Prostate gland (tissue), 2 donors: ENCODE measurements around the gene CRISPLD2.
"Not testable (repeated sequence)": the region's sequence is repeated elsewhere in the genome, so short reads cannot be mapped to it uniquely, and the experiment has no call there.

Source experiments
- POLR2A ChIP-seq: fragments of 450-650 bp; IDR thresholded peaks from one replicate; pipeline ENCODE4 v1.6.1; 2016; ENCODE audit warnings: antibody characterized with exemption, mild to moderate bottlenecking
- POLR2AphosphoS5 ChIP-seq: sonication (generic); formaldehyde crosslinking; IDR thresholded peaks from one replicate; pipeline ENCODE4 v1.6.1; 2017; ENCODE audit warnings: antibody characterized with exemption
- TF ChIP-seq, protein P1 (sequence below), 4 experiments: fragments of 200-600 bp in 2 of 4; fragments of 450-650 bp in 2 of 4; sonication (generic) in 2 of 4; IDR thresholded peaks; 1 replicate in 3 of 4; 2 replicates in 1 of 4; pipeline ENCODE4 v1.5.1; 2016 to 2019; ENCODE audit warnings: antibody characterized with exemption in 4 of 4, mild to moderate bottlenecking in 2 of 4, moderate library complexity in 2 of 4

DNA sequence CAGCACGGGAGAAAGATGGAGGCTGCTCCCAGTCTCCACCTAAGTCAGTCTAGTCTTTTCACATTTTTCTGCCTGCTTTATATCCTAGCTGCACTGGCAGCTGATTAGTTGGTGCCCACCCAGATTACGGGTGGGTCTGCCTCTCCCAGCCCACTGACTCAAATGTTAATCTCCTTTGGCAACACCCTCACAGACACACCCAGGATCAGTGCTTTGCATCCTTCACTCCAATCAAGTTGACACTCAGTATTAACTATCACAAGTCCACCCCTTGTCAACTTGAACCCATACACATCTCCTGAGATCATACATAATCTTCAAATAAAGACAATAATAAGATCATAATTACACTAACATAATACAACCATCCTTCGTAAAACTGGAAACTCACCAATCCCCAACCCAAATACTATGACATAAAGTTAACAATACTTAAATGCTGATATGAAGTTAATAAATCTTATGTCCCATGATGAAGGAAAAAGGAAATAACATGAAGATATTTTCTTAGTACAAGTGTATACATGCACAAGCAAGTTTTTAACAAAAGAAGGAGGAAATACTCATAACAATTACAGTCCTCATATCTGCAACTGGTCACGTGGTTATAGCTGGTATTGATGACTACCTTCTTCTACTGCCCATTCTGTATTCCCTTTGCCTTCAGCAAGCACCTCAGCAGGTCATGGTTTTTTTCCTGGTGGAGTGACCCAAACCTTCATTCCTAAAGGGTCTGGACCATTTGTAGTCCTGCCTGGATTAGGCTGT lies 35.8 kb downstream of the CRISPLD2 start:
- TF ChIP-seq, protein P1, sequence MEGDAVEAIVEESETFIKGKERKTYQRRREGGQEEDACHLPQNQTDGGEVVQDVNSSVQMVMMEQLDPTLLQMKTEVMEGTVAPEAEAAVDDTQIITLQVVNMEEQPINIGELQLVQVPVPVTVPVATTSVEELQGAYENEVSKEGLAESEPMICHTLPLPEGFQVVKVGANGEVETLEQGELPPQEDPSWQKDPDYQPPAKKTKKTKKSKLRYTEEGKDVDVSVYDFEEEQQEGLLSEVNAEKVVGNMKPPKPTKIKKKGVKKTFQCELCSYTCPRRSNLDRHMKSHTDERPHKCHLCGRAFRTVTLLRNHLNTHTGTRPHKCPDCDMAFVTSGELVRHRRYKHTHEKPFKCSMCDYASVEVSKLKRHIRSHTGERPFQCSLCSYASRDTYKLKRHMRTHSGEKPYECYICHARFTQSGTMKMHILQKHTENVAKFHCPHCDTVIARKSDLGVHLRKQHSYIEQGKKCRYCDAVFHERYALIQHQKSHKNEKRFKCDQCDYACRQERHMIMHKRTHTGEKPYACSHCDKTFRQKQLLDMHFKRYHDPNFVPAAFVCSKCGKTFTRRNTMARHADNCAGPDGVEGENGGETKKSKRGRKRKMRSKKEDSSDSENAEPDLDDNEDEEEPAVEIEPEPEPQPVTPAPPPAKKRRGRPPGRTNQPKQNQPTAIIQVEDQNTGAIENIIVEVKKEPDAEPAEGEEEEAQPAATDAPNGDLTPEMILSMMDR (IDR thresholded peaks at IDR 0.05): not testable (repeated sequence)
- TF ChIP-seq POLR2AphosphoS5, POLR2A: not testable (repeated sequence)
